GOT3 (cell line): ENCODE results near the gene AJAP1.

Experiments used
- DNase-seq: peaks from one replicate; lab custom pipeline; 2025; ENCODE audit warnings: mixed read lengths; lab: John Stamatoyannopoulos, UW

The AJAP1 gene

DNA sequence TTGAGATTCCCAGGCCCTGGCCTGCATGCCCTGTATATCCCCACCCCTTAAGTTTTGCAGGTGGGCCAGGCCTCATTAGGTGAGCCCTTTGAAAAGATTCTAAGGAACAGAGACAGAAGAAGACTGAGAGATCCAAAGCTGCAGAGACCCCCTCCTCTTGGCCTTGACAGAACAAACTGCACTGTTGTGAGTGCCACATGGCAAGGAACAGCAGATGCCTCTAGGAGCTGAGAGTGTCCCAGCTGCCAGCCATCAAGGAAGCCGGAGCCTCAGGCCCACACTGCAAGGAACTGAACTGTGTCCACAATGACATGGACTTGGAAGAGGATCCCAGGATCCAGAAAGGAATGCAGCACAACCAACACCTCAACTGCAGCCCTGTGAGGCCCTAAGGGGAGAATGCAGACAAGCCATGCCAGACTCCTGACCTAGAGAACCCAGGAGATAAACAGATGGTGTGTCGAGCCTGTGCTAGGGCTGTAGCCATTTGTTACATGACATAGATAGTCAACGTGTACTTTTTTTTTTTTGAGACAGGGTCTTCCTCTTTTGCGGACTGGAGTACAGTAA lies 182.7 kb downstream of the AJAP1 start:
- DNase-seq, result no peak

GRCh38 chr1:4837752-4838151 lies 183.3 kb downstream of the AJAP1 start:
- no peak for DNase-seq

- no peak for DNase-seq
Observed at GRCh38 chr1:4838231-4838630, 183.8 kb downstream of the AJAP1 start.
